ENCODE results near the gene IL11. TPM values are rescaled to one million over a fixed set of nuclear protein-coding genes. Genes with fewer than 3 reads are reported as not detected.

The IL11 gene
- total RNA-seq, 1 donor from 2014 or later, result 3.1 TPM

GRCh38 chr19:55321466-55322137 lies 48.7 kb downstream of the IL11 start:
- no peak overlapping the region for H3K27ac Mint-ChIP-seq (ENCODE audit: unreplicated experiment)
- no peak for DNase-seq (ENCODE audit: low spot score)
- no peak overlapping the region for H3K4me3 Mint-ChIP-seq (ENCODE audit: unreplicated experiment)
- H3K4me1 Mint-ChIP-seq (ENCODE audit: low read depth), result peaks cover 7% of the 10 kb centered on the region
- H3K36me3 Mint-ChIP-seq (ENCODE audit: low read depth), result no peaks in the 10 kb centered on the region
- H3K9me3 Mint-ChIP-seq (ENCODE audit: low read depth), result no peaks in the 10 kb centered on the region
- peaks cover 8% of the 10 kb centered on the region for H3K27me3 Mint-ChIP-seq (ENCODE audit: low read depth)
- TF ChIP-seq, protein P1, sequence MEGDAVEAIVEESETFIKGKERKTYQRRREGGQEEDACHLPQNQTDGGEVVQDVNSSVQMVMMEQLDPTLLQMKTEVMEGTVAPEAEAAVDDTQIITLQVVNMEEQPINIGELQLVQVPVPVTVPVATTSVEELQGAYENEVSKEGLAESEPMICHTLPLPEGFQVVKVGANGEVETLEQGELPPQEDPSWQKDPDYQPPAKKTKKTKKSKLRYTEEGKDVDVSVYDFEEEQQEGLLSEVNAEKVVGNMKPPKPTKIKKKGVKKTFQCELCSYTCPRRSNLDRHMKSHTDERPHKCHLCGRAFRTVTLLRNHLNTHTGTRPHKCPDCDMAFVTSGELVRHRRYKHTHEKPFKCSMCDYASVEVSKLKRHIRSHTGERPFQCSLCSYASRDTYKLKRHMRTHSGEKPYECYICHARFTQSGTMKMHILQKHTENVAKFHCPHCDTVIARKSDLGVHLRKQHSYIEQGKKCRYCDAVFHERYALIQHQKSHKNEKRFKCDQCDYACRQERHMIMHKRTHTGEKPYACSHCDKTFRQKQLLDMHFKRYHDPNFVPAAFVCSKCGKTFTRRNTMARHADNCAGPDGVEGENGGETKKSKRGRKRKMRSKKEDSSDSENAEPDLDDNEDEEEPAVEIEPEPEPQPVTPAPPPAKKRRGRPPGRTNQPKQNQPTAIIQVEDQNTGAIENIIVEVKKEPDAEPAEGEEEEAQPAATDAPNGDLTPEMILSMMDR (IDR thresholded peaks at IDR 0.05), result no peak

DNA sequence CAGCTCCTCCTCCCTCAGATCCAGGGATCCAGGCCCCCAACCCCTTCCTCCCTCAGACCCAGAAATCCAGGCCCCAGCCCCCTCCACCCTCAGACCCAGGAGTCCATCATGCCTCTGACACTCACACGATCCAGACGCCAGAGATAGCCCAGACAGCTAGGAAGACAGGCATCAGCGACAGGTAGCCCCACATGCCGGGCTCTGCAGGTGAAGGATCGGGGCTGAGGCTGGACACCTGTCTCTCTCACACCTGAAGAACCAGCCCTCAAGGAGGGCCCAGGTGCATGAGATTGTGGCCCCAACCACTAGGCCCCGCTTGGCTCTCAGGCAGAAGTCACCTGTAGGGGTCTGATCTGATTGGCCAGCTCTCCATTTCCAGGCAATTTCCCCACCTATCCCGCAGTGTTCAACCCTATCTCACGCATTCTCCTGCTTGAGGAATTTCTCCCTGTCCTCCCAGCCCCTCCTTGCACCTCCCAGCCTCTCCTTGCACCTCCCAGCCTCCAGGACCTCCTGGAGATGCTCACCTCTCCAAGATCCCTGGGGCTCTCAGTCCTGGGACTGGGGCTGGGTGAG lies 49.3 kb downstream of the IL11 start:
- H3K4me3 Mint-ChIP-seq (ENCODE audit: unreplicated experiment), result no peak overlapping the region
- H3K27me3 Mint-ChIP-seq (ENCODE audit: low read depth), result peaks cover 8% of the 10 kb centered on the region
- no peak overlapping the region for H3K27ac Mint-ChIP-seq (ENCODE audit: unreplicated experiment)
- H3K4me1 Mint-ChIP-seq (ENCODE audit: low read depth), result peaks cover 4% of the 10 kb centered on the region
- DNase-seq (ENCODE audit: low spot score), result no peak
- H3K9me3 Mint-ChIP-seq (ENCODE audit: low read depth), result peaks cover 3% of the 10 kb centered on the region
- TF ChIP-seq, protein P1 (IDR thresholded peaks at IDR 0.05), result no peak
- H3K36me3 Mint-ChIP-seq (ENCODE audit: low read depth), result no peaks in the 10 kb centered on the region

- peak overlapping the region; percentile 67 for H3K4me3 Mint-ChIP-seq (ENCODE audit: unreplicated experiment)
- peaks cover 3% of the 10 kb centered on the region for H3K9me3 Mint-ChIP-seq (ENCODE audit: low read depth)
- H3K36me3 Mint-ChIP-seq (ENCODE audit: low read depth), result no peaks in the 10 kb centered on the region
- peaks cover 8% of the 10 kb centered on the region for H3K27me3 Mint-ChIP-seq (ENCODE audit: low read depth)
- DNase-seq (ENCODE audit: low spot score), result no peak
- H3K4me1 Mint-ChIP-seq (ENCODE audit: low read depth), result peaks cover 4% of the 10 kb centered on the region
- TF ChIP-seq, protein P1 (IDR thresholded peaks at IDR 0.05), result no peak
- no peak overlapping the region for H3K27ac Mint-ChIP-seq (ENCODE audit: unreplicated experiment)
These were observed 50.5 kb downstream of the IL11 start for GRCh38 chr19:55319785-55320184.

GRCh38 chr19:55316646-55317045 lies 53.6 kb downstream of the IL11 start:
- peaks cover under 1% of the 10 kb centered on the region for H3K27me3 Mint-ChIP-seq (ENCODE audit: low read depth)
- DNase-seq (ENCODE audit: low spot score), result no peak
- peaks cover 4% of the 10 kb centered on the region for H3K4me1 Mint-ChIP-seq (ENCODE audit: low read depth)
- no peak overlapping the region for H3K27ac Mint-ChIP-seq (ENCODE audit: unreplicated experiment)
- no peak overlapping the region for H3K4me3 Mint-ChIP-seq (ENCODE audit: unreplicated experiment)
- H3K9me3 Mint-ChIP-seq (ENCODE audit: low read depth), result peaks cover 3% of the 10 kb centered on the region
- no peaks in the 10 kb centered on the region for H3K36me3 Mint-ChIP-seq (ENCODE audit: low read depth)
- TF ChIP-seq, protein P1 (IDR thresholded peaks at IDR 0.05), result no peak

GRCh38 chr19:55315956-55316525 lies 54.2 kb downstream of the IL11 start:
- no peak for DNase-seq (ENCODE audit: low spot score)
- Mint-ChIP-seq H3K9me3 (ENCODE audit: low read depth) (peaks cover 3% of the 10 kb centered on the region), H3K27me3 (ENCODE audit: low read depth) (no peaks in the 10 kb centered on the region), H3K27ac (ENCODE audit: unreplicated experiment) (no peak overlapping the region), H3K4me3 (ENCODE audit: unreplicated experiment) (no peak overlapping the region), H3K4me1 (ENCODE audit: low read depth) (peaks cover 4% of the 10 kb centered on the region), H3K36me3 (ENCODE audit: low read depth) (no peaks in the 10 kb centered on the region)
- TF ChIP-seq, protein P1 (IDR thresholded peaks at IDR 0.05), result no peak
